ENCODE data around the gene NFIX. TPM values are rescaled to one million over a fixed set of nuclear protein-coding genes. Genes with fewer than 3 reads are reported as not detected.

The NFIX gene
- total RNA-seq, 1 experiment from 2014 or later, result 78.0 TPM

- Histone ChIP-seq H3K27me3 (no peaks in the 10 kb centered on the region), H3K36me3 (peaks cover 81% of the 10 kb centered on the region), H3K4me3 (no peak overlapping the region), H3K9me3 (no peaks in the 10 kb centered on the region)
- DNase-seq, result no peak
These were observed 142.1 kb downstream of the NFIX start for GRCh38 chr19:13137290-13137794.

- Histone ChIP-seq H3K27me3 (no peaks in the 10 kb centered on the region), H3K4me3 (no peak overlapping the region), H3K36me3 (peaks cover 77% of the 10 kb centered on the region), H3K9me3 (no peaks in the 10 kb centered on the region)
- no peak for DNase-seq
These were observed 143.1 kb downstream of the NFIX start for GRCh38 chr19:13138171-13138915.

GRCh38 chr19:13138916-13139198 lies 143.6 kb downstream of the NFIX start:
- Histone ChIP-seq H3K27me3 (no peaks in the 10 kb centered on the region), H3K9me3 (no peaks in the 10 kb centered on the region), H3K36me3 (peaks cover 75% of the 10 kb centered on the region), H3K4me3 (no peak overlapping the region)
- DNase-seq, result no peak

- Histone ChIP-seq H3K36me3 (peaks cover 75% of the 10 kb centered on the region), H3K9me3 (no peaks in the 10 kb centered on the region), H3K4me3 (no peak overlapping the region), H3K27me3 (no peaks in the 10 kb centered on the region)
- DNase-seq, result no peak
These were observed 144.5 kb downstream of the NFIX start for GRCh38 chr19:13139633-13140311.

- no peak for DNase-seq
- H3K4me3 ChIP-seq, result no peak overlapping the region
- no peaks in the 10 kb centered on the region for H3K27me3 ChIP-seq
- no peaks in the 10 kb centered on the region for H3K9me3 ChIP-seq
- peaks cover 48% of the 10 kb centered on the region for H3K36me3 ChIP-seq
These were observed 151.7 kb downstream of the NFIX start for GRCh38 chr19:13146763-13147563.

Other genes with a start within 250 kb of the NFIX start
- 0.30 TPM in 1 of 2 replicates, not detected in the other for gene BEST2, start 243.7 kb upstream of the NFIX start, total RNA-seq (2014; rRNA removed; shearing (Covaris generic); ENCODE audit: low replicate concordance)
- 23.1 and 48.2 TPM in 2 replicates for gene HOOK2, start 219.9 kb upstream of the NFIX start, total RNA-seq (2014; rRNA removed; shearing (Covaris generic); ENCODE audit: low replicate concordance)
- gene JUNB, start 204.0 kb upstream of the NFIX start, total RNA-seq (2014; rRNA removed; shearing (Covaris generic); ENCODE audit: low replicate concordance), result 82.5 and 125 TPM in 2 replicates
- gene PRDX2, start 193.7 kb upstream of the NFIX start, total RNA-seq (2014; rRNA removed; shearing (Covaris generic); ENCODE audit: low replicate concordance), result 279 and 325 TPM in 2 replicates
- gene THSD8, start 193.4 kb upstream of the NFIX start, total RNA-seq (2014; rRNA removed; shearing (Covaris generic); ENCODE audit: low replicate concordance), result 0.99 TPM in 1 of 2 replicates, not detected in the other
- gene RNASEH2A, start 188.9 kb upstream of the NFIX start, total RNA-seq (2014; rRNA removed; shearing (Covaris generic); ENCODE audit: low replicate concordance), result 153 and 219 TPM in 2 replicates
- 0.95 TPM in 1 of 2 replicates, not detected in the other for gene RTBDN, start 160.9 kb upstream of the NFIX start, total RNA-seq (2014; rRNA removed; shearing (Covaris generic); ENCODE audit: low replicate concordance)
- gene MAST1, start 157.0 kb upstream of the NFIX start, total RNA-seq (2014; rRNA removed; shearing (Covaris generic); ENCODE audit: low replicate concordance), result 3.4 and 9.8 TPM in 2 replicates
- gene DNASE2, start 114.0 kb upstream of the NFIX start, total RNA-seq (2014; rRNA removed; shearing (Covaris generic); ENCODE audit: low replicate concordance), result 23.1 and 38.1 TPM in 2 replicates
- gene KLF1, start 108.3 kb upstream of the NFIX start, total RNA-seq (2014; rRNA removed; shearing (Covaris generic); ENCODE audit: low replicate concordance), result not detected in 2 replicates
- gene GCDH, start 104.3 kb upstream of the NFIX start, total RNA-seq (2014; rRNA removed; shearing (Covaris generic); ENCODE audit: low replicate concordance), result 44.1 and 86.8 TPM in 2 replicates
- 1.7 and 2.4 TPM in 2 replicates for gene SYCE2, start 76.2 kb upstream of the NFIX start, total RNA-seq (2014; rRNA removed; shearing (Covaris generic); ENCODE audit: low replicate concordance)
- 184 and 410 TPM in 2 replicates for gene FARSA, start 61.8 kb upstream of the NFIX start, total RNA-seq (2014; rRNA removed; shearing (Covaris generic); ENCODE audit: low replicate concordance)
- 1,902 and 1,921 TPM in 2 replicates for gene CALR, start 56.9 kb upstream of the NFIX start, total RNA-seq (2014; rRNA removed; shearing (Covaris generic); ENCODE audit: low replicate concordance)
- gene RAD23A, start 49.6 kb upstream of the NFIX start, total RNA-seq (2014; rRNA removed; shearing (Covaris generic); ENCODE audit: low replicate concordance), result 211 and 354 TPM in 2 replicates
- 225 and 240 TPM in 2 replicates for gene GADD45GIP1, start 38.3 kb upstream of the NFIX start, total RNA-seq (2014; rRNA removed; shearing (Covaris generic); ENCODE audit: low replicate concordance)
- 0.33 and 1.2 TPM in 2 replicates for gene DAND5, start 25.9 kb upstream of the NFIX start, total RNA-seq (2014; rRNA removed; shearing (Covaris generic); ENCODE audit: low replicate concordance)
- not detected in 2 replicates for gene LYL1, start 107.4 kb downstream of the NFIX start, total RNA-seq (2014; rRNA removed; shearing (Covaris generic); ENCODE audit: low replicate concordance)
- 127 and 172 TPM in 2 replicates for gene TRMT1, start 121.3 kb downstream of the NFIX start, total RNA-seq (2014; rRNA removed; shearing (Covaris generic); ENCODE audit: low replicate concordance)
- gene NACC1, start 122.8 kb downstream of the NFIX start, total RNA-seq (2014; rRNA removed; shearing (Covaris generic); ENCODE audit: low replicate concordance), result 44.6 and 96.4 TPM in 2 replicates
- gene STX10, start 154.9 kb downstream of the NFIX start, total RNA-seq (2014; rRNA removed; shearing (Covaris generic); ENCODE audit: low replicate concordance), result 281 and 371 TPM in 2 replicates
- gene IER2, start 154.9 kb downstream of the NFIX start, total RNA-seq (2014; rRNA removed; shearing (Covaris generic); ENCODE audit: low replicate concordance), result 39.0 and 80.1 TPM in 2 replicates

Measured in MG63 (cell line).